ENCODE results near the gene BARHL1. TPM values are rescaled to one million over a fixed set of nuclear protein-coding genes. Genes with fewer than 3 reads are reported as not detected.

Gene BARHL1
- total RNA-seq, 1 donor from 2014 or later, result not detected

GRCh38 chr9:132610661-132611060 lies 28.3 kb downstream of the BARHL1 start:
- no peak for TF ChIP-seq CTCF (IDR thresholded peaks at IDR 0.05)
- H3K27me3 ChIP-seq, result no peaks in the 10 kb centered on the region
- no peak overlapping the region for H3K27ac ChIP-seq
- no peak overlapping the region for H3K4me3 ChIP-seq
- intact Hi-C loops (cut with DNase I), result no loop called here
- no peak for DNase-seq (ENCODE audit: low spot score in 2 of 2)
- no peaks in the 10 kb centered on the region for H3K4me1 ChIP-seq
- H3K9me3 ChIP-seq, result no peaks in the 10 kb centered on the region
- peaks cover 55 to 85% of the 10 kb centered on the region in 2 donors for H3K36me3 ChIP-seq

GRCh38 chr9:132614324-132614723 lies 31.9 kb downstream of the BARHL1 start:
- intact Hi-C loops (cut with DNase I), result no loop called here
- Histone ChIP-seq H3K9me3 (no peaks in the 10 kb centered on the region), H3K4me3 (no peak overlapping the region), H3K27me3 (no peaks in the 10 kb centered on the region), H3K36me3 (peaks cover 57 to 95% of the 10 kb centered on the region in 2 donors), H3K27ac (no peak overlapping the region), H3K4me1 (no peaks in the 10 kb centered on the region)
- TF ChIP-seq CTCF (IDR thresholded peaks at IDR 0.05), result no peak
- no peak for DNase-seq (ENCODE audit: low spot score in 2 of 2)

- no peak for DNase-seq (ENCODE audit: low spot score in 2 of 2)
- TF ChIP-seq CTCF (IDR thresholded peaks at IDR 0.05), result no peak
- Histone ChIP-seq H3K4me3 (no peak overlapping the region), H3K4me1 (no peaks in the 10 kb centered on the region), H3K27ac (no peak overlapping the region), H3K9me3 (no peaks in the 10 kb centered on the region), H3K27me3 (no peaks in the 10 kb centered on the region), H3K36me3 (peaks cover 47 to 82% of the 10 kb centered on the region in 2 donors)
- intact Hi-C loops (cut with DNase I), result no loop called here
Measured at GRCh38 chr9:132615774-132616173, 33.4 kb downstream of the BARHL1 start.

GRCh38 chr9:132616725-132617124 lies 34.3 kb downstream of the BARHL1 start:
- H3K36me3 ChIP-seq, result peaks cover 38 to 80% of the 10 kb centered on the region in 2 donors

GRCh38 chr9:132622159-132622558 lies 39.8 kb downstream of the BARHL1 start:
- H3K27me3 ChIP-seq, result no peaks in the 10 kb centered on the region
- no peak overlapping the region for H3K27ac ChIP-seq
- no peak for DNase-seq (ENCODE audit: low spot score in 2 of 2)
- intact Hi-C loops (cut with DNase I), result no loop called here
- no peaks in the 10 kb centered on the region for H3K9me3 ChIP-seq
- TF ChIP-seq CTCF (IDR thresholded peaks at IDR 0.05), result no peak
- H3K4me3 ChIP-seq, result no peak overlapping the region
- no peaks in the 10 kb centered on the region for H3K4me1 ChIP-seq
- H3K36me3 ChIP-seq, result peaks cover 30 to 59% of the 10 kb centered on the region in 2 donors

More at GRCh38 chr9:132616725-132617124, 34.3 kb downstream of the BARHL1 start:
- H3K9me3 ChIP-seq, result no peaks in the 10 kb centered on the region
- H3K27me3 ChIP-seq, result no peaks in the 10 kb centered on the region
- no peak for DNase-seq (ENCODE audit: low spot score in 2 of 2)
- H3K27ac ChIP-seq, result no peak overlapping the region
- intact Hi-C loops (cut with DNase I), result no loop called here
- no peak overlapping the region for H3K4me3 ChIP-seq
- no peaks in the 10 kb centered on the region for H3K4me1 ChIP-seq
- no peak for TF ChIP-seq CTCF (IDR thresholded peaks at IDR 0.05)

GRCh38 chr9:132626285-132626684 lies 43.9 kb downstream of the BARHL1 start:
- intact Hi-C loops (cut with DNase I), result no loop called here
- Histone ChIP-seq H3K27me3 (no peaks in the 10 kb centered on the region), H3K27ac (no peak overlapping the region), H3K9me3 (no peaks in the 10 kb centered on the region), H3K4me3 (no peak overlapping the region), H3K4me1 (no peaks in the 10 kb centered on the region), H3K36me3 (peaks cover 50 to 70% of the 10 kb centered on the region in 2 donors)
- no peak for TF ChIP-seq CTCF (IDR thresholded peaks at IDR 0.05)
- no peak for DNase-seq (ENCODE audit: low spot score in 2 of 2)

All from ascending aorta (tissue), 2 donors.